C4-2B (cell line): ENCODE results near the gene NARF.

Experiments used
- H3K27ac ChIP-seq: fragments of 450-650 bp; 2 replicates; pipeline ENCODE4 v1.5.1; 2017
- ZFX ChIP-seq: fragments of 450-650 bp; IDR thresholded peaks from 2 replicates; pipeline ENCODE4 v1.6.1; 2017
- TF ChIP-seq, protein P1 (sequence below): fragments of 450-650 bp; conservative IDR thresholded peaks from 2 replicates; pipeline ENCODE4 v1.5.1; 2017; ENCODE audit warnings: mild to moderate bottlenecking

Gene NARF

GRCh38 chr17:82518826-82519810 is 60.6 kb downstream of the NARF start, which contains the start of gene FOXK2:
TSS of gene FOXK2 (plus strand) at chr17:82519732. CDS start at chr17:82519889, 157 bp downstream.
- TF ChIP-seq, protein P1, sequence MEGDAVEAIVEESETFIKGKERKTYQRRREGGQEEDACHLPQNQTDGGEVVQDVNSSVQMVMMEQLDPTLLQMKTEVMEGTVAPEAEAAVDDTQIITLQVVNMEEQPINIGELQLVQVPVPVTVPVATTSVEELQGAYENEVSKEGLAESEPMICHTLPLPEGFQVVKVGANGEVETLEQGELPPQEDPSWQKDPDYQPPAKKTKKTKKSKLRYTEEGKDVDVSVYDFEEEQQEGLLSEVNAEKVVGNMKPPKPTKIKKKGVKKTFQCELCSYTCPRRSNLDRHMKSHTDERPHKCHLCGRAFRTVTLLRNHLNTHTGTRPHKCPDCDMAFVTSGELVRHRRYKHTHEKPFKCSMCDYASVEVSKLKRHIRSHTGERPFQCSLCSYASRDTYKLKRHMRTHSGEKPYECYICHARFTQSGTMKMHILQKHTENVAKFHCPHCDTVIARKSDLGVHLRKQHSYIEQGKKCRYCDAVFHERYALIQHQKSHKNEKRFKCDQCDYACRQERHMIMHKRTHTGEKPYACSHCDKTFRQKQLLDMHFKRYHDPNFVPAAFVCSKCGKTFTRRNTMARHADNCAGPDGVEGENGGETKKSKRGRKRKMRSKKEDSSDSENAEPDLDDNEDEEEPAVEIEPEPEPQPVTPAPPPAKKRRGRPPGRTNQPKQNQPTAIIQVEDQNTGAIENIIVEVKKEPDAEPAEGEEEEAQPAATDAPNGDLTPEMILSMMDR, result no peak
- TF ChIP-seq ZFX, result peak; percentile 99
- H3K27ac ChIP-seq, result peak within 1 kb of the TSS; percentile 86

DNA sequence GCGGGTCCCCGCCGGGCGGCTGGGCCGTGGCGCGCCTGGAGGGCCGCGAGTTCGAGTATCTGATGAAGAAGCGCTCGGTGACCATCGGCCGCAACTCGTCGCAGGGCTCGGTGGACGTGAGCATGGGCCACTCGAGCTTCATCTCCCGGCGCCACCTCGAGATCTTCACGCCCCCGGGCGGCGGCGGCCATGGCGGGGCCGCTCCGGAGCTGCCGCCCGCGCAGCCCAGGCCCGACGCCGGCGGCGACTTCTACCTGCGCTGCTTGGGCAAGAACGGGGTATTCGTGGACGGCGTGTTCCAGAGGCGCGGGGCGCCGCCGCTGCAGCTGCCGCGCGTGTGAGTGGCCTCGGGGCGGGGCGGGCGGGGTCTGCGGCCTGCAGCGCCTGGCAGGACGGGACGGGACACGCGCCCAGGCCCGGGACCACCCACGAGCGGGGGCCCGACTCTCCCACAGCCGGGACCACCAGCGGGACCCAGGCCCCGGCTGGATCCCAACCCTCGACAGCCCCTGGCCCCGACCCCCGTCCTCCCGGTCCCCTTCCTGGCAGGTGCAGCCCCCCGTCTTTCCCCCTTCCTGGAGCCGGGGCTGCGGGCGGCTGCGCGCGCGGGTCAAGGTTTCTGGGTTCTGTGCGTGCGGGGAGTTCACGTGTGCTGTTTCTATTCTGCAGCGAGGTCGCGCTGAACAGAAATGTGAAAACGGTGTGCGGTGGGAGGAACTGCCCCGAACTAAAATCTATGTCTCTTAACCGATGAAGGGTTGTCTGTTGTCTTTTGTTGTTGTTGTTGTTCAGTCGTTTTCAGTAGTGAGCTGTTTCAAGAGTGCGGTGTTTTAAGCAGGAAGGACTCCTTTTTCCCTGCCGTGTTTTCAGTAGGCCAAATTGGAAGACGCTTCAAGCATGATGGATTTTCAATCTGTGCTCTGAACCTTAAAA is 61.7 kb downstream of the NARF start:
- peak overlapping the region; percentile 86 for H3K27ac ChIP-seq

DNA sequence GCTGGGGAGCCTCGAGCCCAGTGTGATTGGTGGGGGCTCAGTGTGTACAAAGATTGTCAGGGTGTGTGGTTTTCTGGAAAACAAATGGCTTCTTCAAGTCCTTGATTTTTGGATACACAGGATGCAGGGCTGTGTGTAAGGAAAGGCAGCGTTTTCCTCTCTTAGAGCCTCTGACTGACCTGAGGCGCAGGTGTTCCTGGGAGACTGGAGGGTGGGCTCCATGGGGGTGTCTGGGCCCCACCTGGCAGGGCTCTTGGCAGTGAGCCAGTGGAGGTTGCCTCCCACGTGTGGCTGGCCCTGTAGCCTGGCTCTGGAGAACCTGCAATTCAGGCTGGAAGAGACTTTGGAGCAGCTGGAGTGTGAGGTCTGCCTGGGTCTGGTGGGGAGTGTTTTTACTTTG is 66.0 kb downstream of the NARF start:
- H3K27ac ChIP-seq, result peak overlapping the region; percentile 0; the same call in 1 of the 2 replicates
- TF ChIP-seq ZFX, result no peak
- TF ChIP-seq, protein P1, result no peak

More for the DNA sequence above, 61.7 kb downstream of the NARF start:
- TF ChIP-seq, protein P1, result no peak
- peak; percentile 64; the same call in 1 of the 2 replicates for TF ChIP-seq ZFX

- H3K27ac ChIP-seq, result no peak overlapping the region
- TF ChIP-seq, protein P1, result no peak
Measured at GRCh38 chr17:82525712-82526111, 67.2 kb downstream of the NARF start.

DNA sequence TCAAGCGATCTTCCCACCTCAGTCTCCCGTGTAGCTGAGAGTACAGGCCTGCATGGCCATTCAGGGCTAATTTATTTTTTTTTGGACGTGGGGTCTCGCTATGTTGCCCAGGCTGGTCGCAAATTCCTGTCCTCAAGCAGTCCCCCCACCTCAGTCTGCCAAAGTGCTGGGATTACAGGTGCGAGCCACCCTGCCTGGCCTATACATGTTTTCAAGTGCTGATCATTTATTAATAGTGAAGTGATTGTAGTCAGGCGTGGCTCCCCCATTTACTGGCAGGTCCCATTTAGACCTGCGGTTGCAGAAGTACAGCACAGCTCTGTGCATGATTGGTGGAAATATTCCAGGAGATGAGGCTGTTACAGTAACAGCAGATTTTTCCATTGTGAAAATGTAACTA is 69.4 kb downstream of the NARF start:
- no peak for TF ChIP-seq ZFX
- TF ChIP-seq, protein P1, result no peak
- no peak overlapping the region for H3K27ac ChIP-seq

DNA sequence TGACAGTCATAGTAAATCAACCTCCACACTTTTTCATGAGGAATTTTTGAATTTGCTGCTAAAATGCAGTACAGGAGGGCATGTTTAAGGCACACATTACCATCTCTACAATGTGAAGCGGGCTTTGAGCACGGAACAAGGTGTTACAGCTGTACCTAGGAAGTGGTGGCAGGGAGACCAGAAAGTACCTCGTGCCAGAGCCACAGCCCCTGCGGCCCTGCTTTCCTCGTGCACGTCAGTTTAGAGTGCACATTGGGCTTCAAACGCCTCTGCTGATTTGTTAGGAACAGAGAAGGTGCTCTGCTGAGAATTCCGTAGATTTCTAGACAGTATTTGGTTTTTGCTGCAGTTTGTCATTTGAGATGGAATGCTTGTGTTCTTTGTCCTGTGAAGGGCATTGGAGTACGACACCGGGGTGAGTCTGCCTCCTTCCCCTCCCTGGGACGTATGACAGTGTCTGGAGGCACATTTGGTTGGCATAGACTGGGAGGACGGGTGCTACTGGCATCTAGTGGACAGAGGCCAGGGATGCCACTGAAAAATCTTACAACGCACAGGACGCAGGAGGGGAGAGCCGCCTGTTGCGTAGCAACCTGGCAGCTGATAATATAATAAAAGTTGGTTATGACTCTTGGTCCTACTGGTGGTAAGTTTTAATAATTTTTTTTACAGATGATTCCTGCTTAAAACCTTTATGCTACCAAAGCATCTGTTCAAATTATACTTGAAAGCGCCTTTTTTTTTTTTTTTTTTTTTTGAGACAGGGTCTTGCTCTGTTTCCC is 70.1 kb downstream of the NARF start:
- peak overlapping the region; percentile 50 for H3K27ac ChIP-seq
- TF ChIP-seq, protein P1, result peak; percentile 84
- TF ChIP-seq ZFX, result no peak
